Activated naive CD4-positive, alpha-beta T cell treated with anti-CD3 and anti-CD28 coated beads for 36 hours (primary cell): Measurements from ENCODE around the gene USP3. TPM values are rescaled to one million over a fixed set of nuclear protein-coding genes. Genes with fewer than 3 reads are reported as not detected.

ENCODE experiments used
- CTCF ChIA-PET: fragments of 350-600 bp; sonication (Branson Sonifier 250); formaldehyde crosslinking; loops from one replicate; lab custom pipeline; 2021; ENCODE audit warnings: antibody characterized with exemption; lab: Charles Lee
- DNase-seq: peaks from one replicate; pipeline ENCODE4 v3.0.0-alpha.2; 2020
- H3K27ac Mint-ChIP-seq: one replicate; pipeline ENCODE4 v1.8.0; 2021; ENCODE audit warnings: mild to moderate bottlenecking, mixed read lengths
- H3K27me3 Mint-ChIP-seq: one replicate; pipeline ENCODE4 v1.8.0; 2021; ENCODE audit warnings: low read depth, mixed read lengths
- H3K36me3 Mint-ChIP-seq: one replicate; pipeline ENCODE4 v1.8.0; 2021; ENCODE audit warnings: low read depth, mixed read lengths
- H3K4me1 Mint-ChIP-seq: one replicate; pipeline ENCODE4 v1.8.0; 2021; ENCODE audit warnings: low read depth, mixed read lengths
- H3K4me3 Mint-ChIP-seq: one replicate; pipeline ENCODE4 v1.8.0; 2021; ENCODE audit warnings: mild to moderate bottlenecking, moderate library complexity, mixed read lengths
- H3K9me3 Mint-ChIP-seq: one replicate; pipeline ENCODE4 v1.8.0; 2021; ENCODE audit warnings: mixed read lengths
- intact Hi-C: fragments of 100-400 bp; cut with micrococcal nuclease; formaldehyde crosslinking; loops from one replicate; pipeline ENCODE4 v1.15.1; 2023
- total RNA-seq, 2 experiments: library from RNA; stranded (reverse); gene quantifications; one replicate each; pipeline ENCODE4 v1.2.3, GENCODE V29; 2021

Gene USP3
- total RNA-seq, 2 experiments from 2014 or later: 49.9 to 52.2 TPM

- H3K4me1 Mint-ChIP-seq: peaks cover 60% of the 10 kb centered on the region
These were observed 94.3 kb downstream of the USP3 start for GRCh38 chr15:63598473-63599400.

GRCh38 chr15:63599401-63600000 is 95.1 kb downstream of the USP3 start:
- H3K36me3 Mint-ChIP-seq: peaks cover 2% of the 10 kb centered on the region
- no peaks in the 10 kb centered on the region for H3K27me3 Mint-ChIP-seq
- peak; percentile 72 for DNase-seq
- intact Hi-C loops: loop anchor here (1.0 kb wide), 3 partner anchors 8 to 133 kb away; partner anchors contain the start of gene USP3
- CTCF ChIA-PET: interaction anchor here (0.7 to 8.6 kb wide), 25 partner anchors 11 to 494 kb away, joined by 3 to 101 read pairs (median 5); no protein-coding TSS in a partner anchor
- H3K27ac Mint-ChIP-seq: peak overlapping the region; percentile 83
- peaks cover 55% of the 10 kb centered on the region for H3K4me1 Mint-ChIP-seq
- H3K4me3 Mint-ChIP-seq: peak overlapping the region; percentile 85
- H3K9me3 Mint-ChIP-seq: no peaks in the 10 kb centered on the region

More at GRCh38 chr15:63598473-63599400, 94.3 kb downstream of the USP3 start:
- no peaks in the 10 kb centered on the region for H3K9me3 Mint-ChIP-seq
- no peak for DNase-seq
- no peaks in the 10 kb centered on the region for H3K27me3 Mint-ChIP-seq
- intact Hi-C loops: loop anchor here (1.0 kb wide), 3 partner anchors 7 to 132 kb away; partner anchors contain the start of gene USP3
- CTCF ChIA-PET: interaction anchor here (0.6 to 8.6 kb wide), 24 partner anchors 9 to 293 kb away, joined by 3 to 101 read pairs (median 5); no protein-coding TSS in a partner anchor
- peak overlapping the region; percentile 83 for H3K27ac Mint-ChIP-seq
- H3K36me3 Mint-ChIP-seq: peaks cover 7% of the 10 kb centered on the region
- H3K4me3 Mint-ChIP-seq: peak overlapping the region; percentile 85

GRCh38 chr15:63600001-63600615 is 95.7 kb downstream of the USP3 start:
- no peaks in the 10 kb centered on the region for H3K9me3 Mint-ChIP-seq
- intact Hi-C loops: loop anchor here (2.0 to 5.0 kb wide), 3 partner anchors 311 to 553 kb away; no protein-coding TSS in a partner anchor
- H3K4me1 Mint-ChIP-seq: peaks cover 53% of the 10 kb centered on the region
- CTCF ChIA-PET: interaction anchor here (0.9 to 8.6 kb wide), 19 partner anchors 11 to 493 kb away, joined by 3 to 101 read pairs (median 6); no protein-coding TSS in a partner anchor
- H3K4me3 Mint-ChIP-seq: peak overlapping the region; percentile 85
- H3K27ac Mint-ChIP-seq: peak overlapping the region; percentile 83
- peak; percentile 31 for DNase-seq
- no peaks in the 10 kb centered on the region for H3K36me3 Mint-ChIP-seq
- H3K27me3 Mint-ChIP-seq: no peaks in the 10 kb centered on the region

GRCh38 chr15:63600616-63601025 is 96.2 kb downstream of the USP3 start:
- CTCF ChIA-PET: interaction anchor here (0.9 to 8.6 kb wide), 13 partner anchors 10 to 492 kb away, joined by 3 to 101 read pairs (median 7); no protein-coding TSS in a partner anchor
- intact Hi-C loops: loop anchor here (2.0 to 5.0 kb wide), 3 partner anchors 312 to 553 kb away; no protein-coding TSS in a partner anchor
- H3K36me3 Mint-ChIP-seq: no peaks in the 10 kb centered on the region
- DNase-seq: peak; percentile 87
- peaks cover 54% of the 10 kb centered on the region for H3K4me1 Mint-ChIP-seq
- peak overlapping the region; percentile 93 for H3K27ac Mint-ChIP-seq
- H3K4me3 Mint-ChIP-seq: peak overlapping the region; percentile 90
- no peaks in the 10 kb centered on the region for H3K9me3 Mint-ChIP-seq
- H3K27me3 Mint-ChIP-seq: no peaks in the 10 kb centered on the region

- Mint-ChIP-seq H3K4me3 (peak overlapping the region; percentile 90), H3K27ac (peak overlapping the region; percentile 93), H3K9me3 (no peaks in the 10 kb centered on the region), H3K36me3 (no peaks in the 10 kb centered on the region), H3K27me3 (no peaks in the 10 kb centered on the region), H3K4me1 (peaks cover 54% of the 10 kb centered on the region)
- DNase-seq: peak; percentile 73
- CTCF ChIA-PET: interaction anchor here (1.2 to 8.6 kb wide), 9 partner anchors 10 to 467 kb away, joined by 4 to 101 read pairs (median 8); no protein-coding TSS in a partner anchor
- intact Hi-C loops: loop anchor here (2.0 to 5.0 kb wide), 3 partner anchors 312 to 554 kb away; no protein-coding TSS in a partner anchor
These were observed 96.8 kb downstream of the USP3 start for GRCh38 chr15:63601026-63601703.

- DNase-seq: no peak
- no peaks in the 10 kb centered on the region for H3K9me3 Mint-ChIP-seq
- CTCF ChIA-PET: interaction anchor here (0.6 to 8.6 kb wide), 6 partner anchors 9 to 136 kb away, joined by 3 to 101 read pairs (median 12); no protein-coding TSS in a partner anchor
- H3K36me3 Mint-ChIP-seq: no peaks in the 10 kb centered on the region
- no peaks in the 10 kb centered on the region for H3K27me3 Mint-ChIP-seq
- H3K4me3 Mint-ChIP-seq: peak overlapping the region; percentile 90
- intact Hi-C loops: loop anchor here (2.0 to 5.0 kb wide), 3 partner anchors 313 to 554 kb away; no protein-coding TSS in a partner anchor
- peak overlapping the region; percentile 93 for H3K27ac Mint-ChIP-seq
- H3K4me1 Mint-ChIP-seq: peaks cover 52% of the 10 kb centered on the region
These were observed 97.4 kb downstream of the USP3 start for GRCh38 chr15:63601704-63602185.

- H3K4me1 Mint-ChIP-seq: peaks cover 45% of the 10 kb centered on the region
- intact Hi-C loops: loop anchor here (5.0 kb wide), 2 partner anchors 410 to 555 kb away; no protein-coding TSS in a partner anchor
- no peaks in the 10 kb centered on the region for H3K9me3 Mint-ChIP-seq
These were observed 98.2 kb downstream of the USP3 start for GRCh38 chr15:63602595-63602994.

GRCh38 chr15:63603516-63603915 is 99.1 kb downstream of the USP3 start:
- Mint-ChIP-seq H3K4me3 (no peak overlapping the region), H3K27me3 (no peaks in the 10 kb centered on the region), H3K36me3 (peaks cover 1% of the 10 kb centered on the region), H3K4me1 (peaks cover 42% of the 10 kb centered on the region), H3K9me3 (no peaks in the 10 kb centered on the region), H3K27ac (no peak overlapping the region)
- intact Hi-C loops: loop anchor here (5.0 kb wide), 2 partner anchors 411 to 556 kb away; no protein-coding TSS in a partner anchor
- CTCF ChIA-PET: interaction anchor here (0.7 to 3.5 kb wide), 2 partner anchors 116 to 137 kb away, joined by 4 to 18 read pairs; no protein-coding TSS in a partner anchor
- no peak for DNase-seq

More at GRCh38 chr15:63602595-63602994, 98.2 kb downstream of the USP3 start:
- Mint-ChIP-seq H3K4me3 (peak overlapping the region; percentile 19), H3K27ac (no peak overlapping the region), H3K27me3 (no peaks in the 10 kb centered on the region), H3K36me3 (peaks cover 1% of the 10 kb centered on the region)
- CTCF ChIA-PET: interaction anchor here (0.7 to 8.6 kb wide), 4 partner anchors 8 to 226 kb away, joined by 3 to 101 read pairs (median 18); no protein-coding TSS in a partner anchor
- DNase-seq: no peak

GRCh38 chr15:63604281-63604680 is 99.9 kb downstream of the USP3 start:
- no peak overlapping the region for H3K4me3 Mint-ChIP-seq
- CTCF ChIA-PET: interaction anchor here (0.7 to 3.5 kb wide), 3 partner anchors 117 to 287 kb away, joined by 3 to 18 read pairs (median 4); no protein-coding TSS in a partner anchor
- H3K36me3 Mint-ChIP-seq: peaks cover 1% of the 10 kb centered on the region
- intact Hi-C loops: loop anchor here (5.0 kb wide), 2 partner anchors 412 to 557 kb away; no protein-coding TSS in a partner anchor
- no peak for DNase-seq
- H3K4me1 Mint-ChIP-seq: peaks cover 36% of the 10 kb centered on the region
- H3K27ac Mint-ChIP-seq: peak overlapping the region; percentile 57
- no peaks in the 10 kb centered on the region for H3K9me3 Mint-ChIP-seq
- no peaks in the 10 kb centered on the region for H3K27me3 Mint-ChIP-seq

GRCh38 chr15:63605036-63605435 is 100.6 kb downstream of the USP3 start:
- Mint-ChIP-seq H3K4me3 (no peak overlapping the region), H3K36me3 (peaks cover 2% of the 10 kb centered on the region), H3K27ac (peak overlapping the region; percentile 87), H3K27me3 (no peaks in the 10 kb centered on the region), H3K9me3 (no peaks in the 10 kb centered on the region), H3K4me1 (peaks cover 31% of the 10 kb centered on the region)
- CTCF ChIA-PET: interaction anchor here (0.7 to 3.5 kb wide), 3 partner anchors 9 to 287 kb away, joined by 3 to 18 read pairs (median 4); no protein-coding TSS in a partner anchor
- DNase-seq: peak; percentile 45
- intact Hi-C loops: no loop called here
